H7 (cell line): Measurements from ENCODE around the gene FSIP2. TPM values are rescaled to one million over a fixed set of nuclear protein-coding genes. Genes with fewer than 3 reads are reported as not detected.
"Not testable (repeated sequence)": the region's sequence is repeated elsewhere in the genome, so short reads cannot be mapped to it uniquely, and the experiment has no call there.

Source experiments
- DNase-seq: peaks from one replicate; pipeline ENCODE4 v3.0.0; 2012
- H3K27me3 ChIP-seq: 2 replicates; pipeline ENCODE4 v1.6.0; 2011; ENCODE audit warnings: mild to moderate bottlenecking, low read length; ENCODE audit not compliant: control insufficient read depth, insufficient read depth
- H3K36me3 ChIP-seq: replicated peaks from 2 replicates; pipeline ENCODE4 v1.5.1; 2011; ENCODE audit warnings: low read length; ENCODE audit not compliant: control insufficient read depth, insufficient read depth
- H3K4me3 ChIP-seq: 2 replicates; pipeline ENCODE4 v1.5.1; 2011; ENCODE audit warnings: low read depth, mild to moderate bottlenecking, control low read depth, low read length, moderate library complexity; ENCODE audit not compliant: insufficient read depth
- total RNA-seq: library from RNA; depleted of rRNA; stranded (reverse); fragments of >200 nt; shearing (Covaris generic); gene quantifications from 2 replicates; pipeline ENCODE4 v1.2.3, GENCODE V29; 2014

Gene FSIP2
- total RNA-seq, 1 experiment from 2014 or later = 2.6 TPM

- Histone ChIP-seq H3K4me3 (no peak overlapping the region), H3K36me3 (no peaks in the 10 kb centered on the region)
These were observed 97.4 kb downstream of the FSIP2 start for GRCh38 chr2:185835974-185836373.

GRCh38 chr2:185854885-185855284, 116.3 kb downstream of the FSIP2 start:
- H3K4me3 ChIP-seq = no peak overlapping the region
- no peaks in the 10 kb centered on the region for H3K36me3 ChIP-seq
- no peak for DNase-seq
- no peaks in the 10 kb centered on the region for H3K27me3 ChIP-seq

More at GRCh38 chr2:185835974-185836373, 97.4 kb downstream of the FSIP2 start:
- no peaks in the 10 kb centered on the region for H3K27me3 ChIP-seq
- no peak for DNase-seq

GRCh38 chr2:185857691-185858090, 119.1 kb downstream of the FSIP2 start:
- no peak for DNase-seq
- no peaks in the 10 kb centered on the region for H3K36me3 ChIP-seq
- no peak overlapping the region for H3K4me3 ChIP-seq
- no peaks in the 10 kb centered on the region for H3K27me3 ChIP-seq

- Histone ChIP-seq H3K27me3 (no peaks in the 10 kb centered on the region), H3K36me3 (no peaks in the 10 kb centered on the region), H3K4me3 (no peak overlapping the region)
- no peak for DNase-seq
These were observed 120.9 kb downstream of the FSIP2 start for GRCh38 chr2:185859506-185859905.

DNA sequence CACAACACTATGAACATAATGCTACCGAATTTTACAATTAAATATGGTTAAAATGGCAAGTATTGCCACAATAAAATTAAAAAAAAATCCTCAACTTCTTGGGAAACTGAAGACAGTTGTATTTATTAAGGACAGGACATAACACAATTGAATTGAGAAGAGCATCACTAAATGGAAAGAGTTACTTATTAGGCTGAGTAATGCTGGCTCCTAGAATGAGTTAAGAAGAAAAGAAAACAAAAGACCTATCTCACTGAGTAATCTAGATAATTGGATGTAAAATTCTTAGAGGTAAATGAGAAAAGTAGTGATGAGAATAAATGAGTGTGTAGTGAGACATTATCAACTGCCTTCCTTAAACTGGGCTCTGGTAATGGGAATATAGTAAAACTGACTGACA, 121.7 kb downstream of the FSIP2 start:
- Histone ChIP-seq H3K4me3 (no peak overlapping the region), H3K27me3 (no peaks in the 10 kb centered on the region), H3K36me3 (no peaks in the 10 kb centered on the region)
- DNase-seq = no peak

DNA sequence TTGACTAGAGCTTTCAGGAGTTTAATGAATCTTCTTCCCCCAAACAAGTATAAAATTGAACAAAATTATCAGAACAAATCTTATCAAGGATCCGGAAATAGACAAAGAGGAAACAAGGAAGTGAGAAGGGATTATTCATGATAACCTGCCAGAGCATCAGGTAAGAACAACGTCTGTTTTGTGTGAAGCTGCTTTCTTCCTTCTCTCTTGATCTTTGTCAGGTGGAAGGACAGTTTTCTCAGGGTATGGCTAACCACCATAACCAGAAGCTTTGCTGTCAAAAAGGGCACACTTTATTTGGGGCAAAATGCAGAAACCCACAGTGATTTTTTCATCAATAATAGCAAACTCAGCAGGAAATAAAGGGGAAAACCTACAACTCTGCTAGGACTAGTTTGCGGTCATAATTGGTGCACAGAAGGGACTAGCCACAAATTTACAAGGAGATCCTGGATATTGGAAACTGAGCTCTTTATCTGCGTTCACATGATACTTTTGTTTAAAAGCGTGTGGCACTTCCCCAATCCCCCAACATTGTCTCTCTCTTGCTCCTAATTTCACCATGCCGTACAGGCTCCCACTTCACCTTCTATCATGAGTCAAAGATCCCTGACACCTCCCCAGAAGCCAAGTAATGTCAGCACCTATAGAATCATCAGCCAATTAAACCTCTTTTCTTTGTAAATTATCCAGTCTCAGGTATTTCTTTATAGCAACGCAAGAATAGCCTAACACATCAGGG, 124.2 kb downstream of the FSIP2 start:
- H3K27me3 ChIP-seq = no peaks in the 10 kb centered on the region
- H3K4me3 ChIP-seq = no peak overlapping the region
- no peaks in the 10 kb centered on the region for H3K36me3 ChIP-seq

DNA sequence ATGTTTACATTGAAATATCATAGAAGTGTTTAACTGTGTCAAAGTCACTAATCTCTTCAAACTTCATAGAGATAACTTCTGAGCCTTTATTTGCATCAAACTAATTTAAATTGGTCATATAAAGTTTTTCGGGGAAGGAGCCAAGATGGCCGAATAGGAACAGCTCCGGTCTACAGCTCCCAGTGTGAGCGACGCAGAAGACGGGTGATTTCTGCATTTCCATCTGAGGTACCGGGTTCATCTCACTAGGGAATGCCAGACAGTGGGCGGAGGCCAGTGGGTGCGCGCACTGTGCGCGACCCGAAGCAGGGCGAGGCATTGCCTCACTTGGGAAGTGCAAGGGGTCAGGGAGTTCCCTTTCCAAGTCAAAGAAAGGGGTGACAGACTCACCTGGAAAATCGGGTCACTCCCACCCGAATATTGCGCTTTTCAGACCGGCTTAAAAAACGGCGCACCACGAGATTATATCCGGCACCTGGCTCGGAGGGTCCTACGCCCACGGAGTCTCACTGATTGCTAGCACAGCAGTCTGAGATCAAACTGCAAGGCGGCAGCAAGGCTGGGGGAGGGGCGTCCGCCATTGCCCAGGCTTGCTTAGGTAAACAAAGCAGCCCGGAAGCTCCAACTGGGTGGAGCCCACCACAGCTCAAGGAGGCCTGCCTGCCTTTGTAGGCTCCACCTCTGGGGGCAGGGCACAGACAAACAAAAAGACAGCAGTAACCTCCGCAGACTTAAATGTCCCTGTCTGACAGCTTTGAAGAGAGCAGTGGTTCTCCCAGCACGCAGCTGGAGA, 126.1 kb downstream of the FSIP2 start:
- not testable (repeated sequence) for H3K36me3 ChIP-seq, DNase-seq, H3K27me3 ChIP-seq
- peak overlapping the region; percentile 2 for H3K4me3 ChIP-seq

More for the DNA sequence above, 124.2 kb downstream of the FSIP2 start:
- DNase-seq = no peak

DNA sequence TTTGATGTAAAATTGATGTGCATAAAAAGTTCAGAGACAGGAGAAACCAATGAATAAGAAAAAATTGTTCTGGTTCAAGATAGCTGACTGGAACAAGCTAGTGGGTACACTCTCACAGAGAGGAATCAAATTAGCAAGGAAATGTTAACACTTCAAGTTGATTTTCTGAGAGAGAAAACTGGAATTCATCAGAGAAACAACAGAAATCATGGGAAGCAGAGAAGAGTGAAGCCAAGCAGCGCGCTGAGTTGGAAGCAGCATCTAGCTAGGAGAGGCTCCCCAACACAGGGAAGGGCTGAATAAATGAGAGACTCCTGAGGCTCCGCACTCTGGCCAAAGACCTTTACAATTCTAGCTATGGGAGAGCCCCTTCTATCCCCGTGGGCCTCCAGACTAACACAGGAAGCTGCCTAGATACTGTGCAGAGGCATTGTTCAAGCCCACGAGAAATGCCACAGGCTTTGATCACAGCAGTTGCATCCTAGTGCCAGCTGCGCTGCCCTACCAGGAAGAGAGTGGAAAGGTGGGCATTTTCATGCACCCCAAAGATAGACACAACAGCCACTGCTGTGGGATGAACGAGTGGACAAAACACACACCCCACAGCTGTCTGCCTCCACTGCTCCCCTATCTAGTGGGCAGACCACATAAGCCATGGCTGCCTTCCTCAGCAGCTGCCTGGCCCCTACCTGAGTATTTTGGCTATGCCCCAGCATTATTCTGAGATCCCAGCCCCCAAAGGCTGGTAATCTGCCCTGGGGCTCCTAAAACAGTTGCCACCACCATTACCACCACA, 136.7 kb downstream of the FSIP2 start:
- Histone ChIP-seq H3K27me3 (no peaks in the 10 kb centered on the region), H3K4me3 (no peak overlapping the region), H3K36me3 (no peaks in the 10 kb centered on the region)
- DNase-seq = no peak

DNA sequence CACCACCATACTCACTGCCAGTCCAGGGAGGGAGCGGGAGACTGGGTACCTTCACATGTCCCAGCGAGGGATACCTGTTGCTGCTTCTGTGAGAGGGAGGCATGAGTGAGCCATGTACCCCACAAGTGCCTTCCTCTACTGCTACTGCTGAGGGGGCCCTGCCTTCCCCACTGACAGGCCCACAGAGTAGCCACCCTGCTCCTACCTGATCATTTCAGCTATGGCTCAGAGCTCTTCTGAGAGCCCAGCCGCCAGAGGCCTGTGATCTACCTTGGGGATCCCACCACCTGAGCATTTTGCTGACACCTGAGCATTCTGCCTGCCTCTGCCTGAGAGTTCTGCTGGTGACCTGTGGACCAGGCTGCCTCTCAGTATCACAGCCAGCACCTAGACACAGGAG, 137.6 kb downstream of the FSIP2 start:
- DNase-seq = no peak
- Histone ChIP-seq H3K4me3 (no peak overlapping the region), H3K27me3 (no peaks in the 10 kb centered on the region), H3K36me3 (no peaks in the 10 kb centered on the region)

DNA sequence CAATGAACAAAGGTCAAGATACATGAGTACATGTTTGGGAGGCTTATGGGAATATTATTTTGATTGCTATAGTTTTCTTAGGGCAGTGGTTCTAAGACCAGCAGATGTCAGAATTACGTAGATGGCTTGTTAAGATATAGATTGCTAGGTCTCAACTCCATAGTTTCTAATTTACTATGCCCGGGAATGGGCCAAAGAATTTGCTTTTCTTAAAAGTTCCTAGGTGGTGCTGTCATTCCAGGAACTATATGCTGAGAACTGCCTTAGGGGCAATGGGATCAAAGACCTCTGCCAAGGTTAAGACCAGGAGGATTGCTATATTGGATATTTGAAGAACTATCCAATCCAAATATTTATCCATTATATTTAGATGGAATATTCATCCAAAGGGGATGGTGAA, 141.8 kb downstream of the FSIP2 start:
- no peak for DNase-seq
- H3K36me3 ChIP-seq = no peaks in the 10 kb centered on the region
- H3K27me3 ChIP-seq = no peaks in the 10 kb centered on the region
- H3K4me3 ChIP-seq = no peak overlapping the region
